ENCODE data around the gene FPGT. TPM values are rescaled to one million over a fixed set of nuclear protein-coding genes. Genes with fewer than 3 reads are reported as not detected.

FPGT gene
- total and polyA plus RNA-seq, 9 of the 15 experiments (the other 6 are each of a cell fraction or from before 2014, with no cell fraction given): 11.6 to 24.3 (median 22.5) TPM

GRCh38 chr1:74197657-74198552 lies at the start of gene FPGT, which contains the start of gene LRRIQ3 (continued):
- TF ChIP-seq HDAC8 (tag; IDR thresholded peaks at IDR 0.05): no peak
- no peak for TF ChIP-seq HMGN3 (IDR thresholded peaks at IDR 0.05; ENCODE audit: borderline replicate concordance, extremely low read depth, insufficient read length, low read depth, low read length)
- TF ChIP-seq JUND (IDR thresholded peaks at IDR 0.05; ENCODE audit: borderline replicate concordance, low read depth, low read length): peak; percentile 42; the same call in 1 of the 2 replicates
- peak; percentile 7; the same call in 1 of the 3 replicates for TF ChIP-seq JUND (tag; IDR thresholded peaks at IDR 0.05; ENCODE audit: borderline replicate concordance, low read depth, low read length)
- TF ChIP-seq PHTF2 (CRISPR knock-in tag; IDR thresholded peaks at IDR 0.05): no peak
- peak; percentile 60; the same call in 1 of the 2 replicates for TF ChIP-seq MTA3 (IDR thresholded peaks at IDR 0.05; ENCODE audit: borderline replicate concordance)
- TF ChIP-seq, protein P1, sequence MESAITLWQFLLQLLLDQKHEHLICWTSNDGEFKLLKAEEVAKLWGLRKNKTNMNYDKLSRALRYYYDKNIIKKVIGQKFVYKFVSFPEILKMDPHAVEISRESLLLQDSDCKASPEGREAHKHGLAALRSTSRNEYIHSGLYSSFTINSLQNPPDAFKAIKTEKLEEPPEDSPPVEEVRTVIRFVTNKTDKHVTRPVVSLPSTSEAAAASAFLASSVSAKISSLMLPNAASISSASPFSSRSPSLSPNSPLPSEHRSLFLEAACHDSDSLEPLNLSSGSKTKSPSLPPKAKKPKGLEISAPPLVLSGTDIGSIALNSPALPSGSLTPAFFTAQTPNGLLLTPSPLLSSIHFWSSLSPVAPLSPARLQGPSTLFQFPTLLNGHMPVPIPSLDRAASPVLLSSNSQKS (CRISPR knock-in tag; IDR thresholded peaks at IDR 0.05): no peak
- TF ChIP-seq ZNF232 (CRISPR knock-in tag; IDR thresholded peaks at IDR 0.05): no peak
- TF ChIP-seq ZFPM2 (CRISPR knock-in tag; IDR thresholded peaks at IDR 0.05): no peak
- no peak for TF ChIP-seq OTX1 (CRISPR knock-in tag; IDR thresholded peaks at IDR 0.05)
- no peak for TF ChIP-seq EZH2 (IDR thresholded peaks at IDR 0.05; ENCODE audit: borderline replicate concordance, low read depth, low read length)
- no peak for TF ChIP-seq SIX5 (IDR thresholded peaks at IDR 0.05; ENCODE audit: borderline replicate concordance in 1 of 2, insufficient read depth in 1 of 2, low read depth in 1 of 2, low read length in 2 of 2)
- TF ChIP-seq CBFA2T2 (conservative IDR thresholded peaks at IDR 0.05): no peak
- no peak for TF ChIP-seq HIVEP1 (CRISPR knock-in tag; IDR thresholded peaks at IDR 0.05)
- TF ChIP-seq MEF2A (IDR thresholded peaks at IDR 0.05; ENCODE audit: control insufficient read depth, low read depth, low read length): no peak
- TF ChIP-seq, protein P2, sequence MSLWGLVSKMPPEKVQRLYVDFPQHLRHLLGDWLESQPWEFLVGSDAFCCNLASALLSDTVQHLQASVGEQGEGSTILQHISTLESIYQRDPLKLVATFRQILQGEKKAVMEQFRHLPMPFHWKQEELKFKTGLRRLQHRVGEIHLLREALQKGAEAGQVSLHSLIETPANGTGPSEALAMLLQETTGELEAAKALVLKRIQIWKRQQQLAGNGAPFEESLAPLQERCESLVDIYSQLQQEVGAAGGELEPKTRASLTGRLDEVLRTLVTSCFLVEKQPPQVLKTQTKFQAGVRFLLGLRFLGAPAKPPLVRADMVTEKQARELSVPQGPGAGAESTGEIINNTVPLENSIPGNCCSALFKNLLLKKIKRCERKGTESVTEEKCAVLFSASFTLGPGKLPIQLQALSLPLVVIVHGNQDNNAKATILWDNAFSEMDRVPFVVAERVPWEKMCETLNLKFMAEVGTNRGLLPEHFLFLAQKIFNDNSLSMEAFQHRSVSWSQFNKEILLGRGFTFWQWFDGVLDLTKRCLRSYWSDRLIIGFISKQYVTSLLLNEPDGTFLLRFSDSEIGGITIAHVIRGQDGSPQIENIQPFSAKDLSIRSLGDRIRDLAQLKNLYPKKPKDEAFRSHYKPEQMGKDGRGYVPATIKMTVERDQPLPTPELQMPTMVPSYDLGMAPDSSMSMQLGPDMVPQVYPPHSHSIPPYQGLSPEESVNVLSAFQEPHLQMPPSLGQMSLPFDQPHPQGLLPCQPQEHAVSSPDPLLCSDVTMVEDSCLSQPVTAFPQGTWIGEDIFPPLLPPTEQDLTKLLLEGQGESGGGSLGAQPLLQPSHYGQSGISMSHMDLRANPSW (CRISPR knock-in tag; IDR thresholded peaks at IDR 0.05): no peak
- no peak for TF ChIP-seq STAT5A (IDR thresholded peaks at IDR 0.05; ENCODE audit: borderline replicate concordance, low read length)
- TF ChIP-seq ZNF583 (CRISPR knock-in tag; IDR thresholded peaks at IDR 0.05): no peak
- TF ChIP-seq, protein P3, sequence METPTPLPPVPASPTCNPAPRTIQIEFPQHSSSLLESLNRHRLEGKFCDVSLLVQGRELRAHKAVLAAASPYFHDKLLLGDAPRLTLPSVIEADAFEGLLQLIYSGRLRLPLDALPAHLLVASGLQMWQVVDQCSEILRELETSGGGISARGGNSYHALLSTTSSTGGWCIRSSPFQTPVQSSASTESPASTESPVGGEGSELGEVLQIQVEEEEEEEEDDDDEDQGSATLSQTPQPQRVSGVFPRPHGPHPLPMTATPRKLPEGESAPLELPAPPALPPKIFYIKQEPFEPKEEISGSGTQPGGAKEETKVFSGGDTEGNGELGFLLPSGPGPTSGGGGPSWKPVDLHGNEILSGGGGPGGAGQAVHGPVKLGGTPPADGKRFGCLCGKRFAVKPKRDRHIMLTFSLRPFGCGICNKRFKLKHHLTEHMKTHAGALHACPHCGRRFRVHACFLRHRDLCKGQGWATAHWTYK (CRISPR knock-in tag; IDR thresholded peaks at IDR 0.05): no peak
- TF ChIP-seq SMAD2 (IDR thresholded peaks at IDR 0.05; ENCODE audit: low read depth, low read length): no peak
- TF ChIP-seq, protein P4, sequence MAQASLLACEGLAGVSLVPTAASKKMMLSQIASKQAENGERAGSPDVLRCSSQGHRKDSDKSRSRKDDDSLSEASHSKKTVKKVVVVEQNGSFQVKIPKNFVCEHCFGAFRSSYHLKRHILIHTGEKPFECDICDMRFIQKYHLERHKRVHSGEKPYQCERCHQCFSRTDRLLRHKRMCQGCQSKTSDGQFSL (CRISPR knock-in tag; IDR thresholded peaks at IDR 0.05): no peak
- TF ChIP-seq, protein P4 (tag; IDR thresholded peaks at IDR 0.05): no peak
- TF ChIP-seq EP400 (IDR thresholded peaks at IDR 0.05): peak; percentile 47

All from K562 (cell line).